Ecto neural progenitor cell (in vitro differentiated cells): ENCODE measurements around the gene TENM4.

Source experiments
- DNase-seq: peaks from one replicate; pipeline ENCODE4 v3.0.0-alpha.2; 2018; ENCODE audit warnings: low spot score

TENM4 gene

GRCh38 chr11:79055856-79056631, 384.8 kb downstream of the TENM4 start:
- no peak for DNase-seq

- no peak for DNase-seq
Measured at GRCh38 chr11:79054636-79055035, 386.2 kb downstream of the TENM4 start.

- DNase-seq: no peak
Measured at GRCh38 chr11:79052544-79052943, 388.3 kb downstream of the TENM4 start.

- DNase-seq: no peak
Measured at GRCh38 chr11:79050786-79051185, 390.0 kb downstream of the TENM4 start.

- no peak for DNase-seq
Measured at GRCh38 chr11:79049741-79050179, 391.1 kb downstream of the TENM4 start.

- DNase-seq: no peak
Measured at GRCh38 chr11:79047980-79048379, 392.9 kb downstream of the TENM4 start.

- DNase-seq: no peak
Measured at GRCh38 chr11:79047321-79047720, 393.5 kb downstream of the TENM4 start.

- no peak for DNase-seq
Measured at GRCh38 chr11:79046366-79046765, 394.5 kb downstream of the TENM4 start.

GRCh38 chr11:79045800-79046304, 395.0 kb downstream of the TENM4 start:
- peak; percentile 60 for DNase-seq

- DNase-seq: no peak
Measured at GRCh38 chr11:79045018-79045799, 395.6 kb downstream of the TENM4 start.

GRCh38 chr11:79044201-79044600, 396.6 kb downstream of the TENM4 start:
- no peak for DNase-seq

GRCh38 chr11:79043726-79044125, 397.1 kb downstream of the TENM4 start:
- DNase-seq: no peak

GRCh38 chr11:79042824-79043223, 398.0 kb downstream of the TENM4 start:
- no peak for DNase-seq

- DNase-seq: no peak
Measured at GRCh38 chr11:79040348-79040747, 400.5 kb downstream of the TENM4 start.

GRCh38 chr11:79039122-79039521, 401.7 kb downstream of the TENM4 start:
- DNase-seq: no peak

GRCh38 chr11:79035881-79036280, 404.9 kb downstream of the TENM4 start:
- DNase-seq: no peak

GRCh38 chr11:79033833-79034232, 407.0 kb downstream of the TENM4 start:
- no peak for DNase-seq

GRCh38 chr11:79030448-79030847, 410.4 kb downstream of the TENM4 start:
- DNase-seq: no peak

- DNase-seq: no peak
Measured at GRCh38 chr11:79028225-79028624, 412.6 kb downstream of the TENM4 start.

GRCh38 chr11:79026803-79027445, 413.9 kb downstream of the TENM4 start:
- no peak for DNase-seq

GRCh38 chr11:79025622-79026021, 415.2 kb downstream of the TENM4 start:
- DNase-seq: no peak

- DNase-seq: no peak
Measured at GRCh38 chr11:79025097-79025496, 415.7 kb downstream of the TENM4 start.

- no peak for DNase-seq
Measured at GRCh38 chr11:79022265-79022664, 418.6 kb downstream of the TENM4 start.
